Gastrocnemius medialis (tissue), 4 donors: ENCODE results near the gene TTLL1. TPM values are rescaled to one million over a fixed set of nuclear protein-coding genes. Genes with fewer than 3 reads are reported as not detected.

ENCODE experiments used
- ATAC-seq, 2 donors: fragments of 150-250 bp; one replicate each; pipeline ENCODE4 v1.9.1; 2016
- DNase-seq, 2 donors: peaks; one replicate each; pipeline ENCODE4 v3.0.0-alpha.2; 2019
- H3K27ac ChIP-seq, 4 donors: fragments of 200-600 bp; sonication (generic); 1 replicate in 1 of 4; 2 replicates in 3 of 4; pipeline ENCODE4 v1.5.1; 2016 to 2018; ENCODE audit warnings: mild to moderate bottlenecking in 2 of 4, moderate library complexity in 1 of 4
- H3K27me3 ChIP-seq, 3 donors: fragments of 200-600 bp; sonication (generic) in 2 of 3; 1 replicate in 1 of 3; 2 replicates in 2 of 3; pipeline versions ENCODE4 v1.5.1 to v1.6.0; 2016 to 2019; ENCODE audit warnings: mild to moderate bottlenecking in 1 of 3, moderate library complexity in 1 of 3
- H3K36me3 ChIP-seq, 2 donors: fragments of 200-600 bp; sonication (generic) in 1 of 2; one replicate each; pipeline ENCODE4 v1.5.1; 2017 to 2018
- H3K4me1 ChIP-seq, 2 donors: fragments of 200-600 bp; sonication (generic) in 1 of 2; one replicate each; pipeline ENCODE4 v1.5.1; 2016 to 2017; ENCODE audit warnings: mild to moderate bottlenecking in 2 of 2
- H3K4me3 ChIP-seq, 4 donors: fragments of 200-600 bp; sonication (generic) in 3 of 4; 1 replicate in 1 of 4; 2 replicates in 3 of 4; pipeline ENCODE4 v1.5.1; 2016 to 2019; ENCODE audit warnings: mild to moderate bottlenecking in 2 of 4
- H3K9me3 ChIP-seq, 3 donors: fragments of 200-600 bp; sonication (generic) in 2 of 3; 1 replicate in 1 of 3; 2 replicates in 2 of 3; pipeline ENCODE4 v1.5.1; 2016 to 2019
- POLR2A ChIP-seq, 2 donors: fragments of 450-650 bp; IDR thresholded peaks; one replicate each; pipeline ENCODE4 v1.6.1; 2017; ENCODE audit warnings: antibody characterized with exemption in 2 of 2, mild to moderate bottlenecking in 2 of 2, moderate library complexity in 2 of 2
- in situ Hi-C, 4 donors: fragments of 200-750 bp; cut with MboI; loops; one replicate each; pipeline versions ENCODE4 v1.15.0 to v1.8.0; 2017; ENCODE audit warnings: low sequenced_read_pairs in 4 of 4
- intact Hi-C: fragments of 100-400 bp; cut with DNase I; formaldehyde crosslinking; loops from one replicate; pipeline ENCODE4 v1.15.1; 2023; ENCODE audit warnings: low total_unique reads
- total RNA-seq, 4 donors: library from RNA; depleted of rRNA; stranded (reverse); fragments of >200 nt; gene quantifications; one replicate each; pipeline versions ENCODE4 v1.1.0 to v1.2.3, GENCODE V29; 2016
- TF ChIP-seq, protein P1 (sequence below), 5 experiments: fragments of 450-650 bp in 3 of 5; fragments of 200-600 bp in 2 of 5; sonication (generic) in 2 of 5; IDR thresholded peaks in 4 of 5; conservative IDR thresholded peaks in 1 of 5; 1 replicate in 4 of 5; 2 replicates in 1 of 5; pipeline ENCODE4 v1.5.1; 2016 to 2019; ENCODE audit warnings: antibody characterized with exemption in 5 of 5, mild to moderate bottlenecking in 3 of 5, moderate library complexity in 3 of 5

TTLL1 gene
- total RNA-seq, 4 donors from 2014 or later = 1.3 to 2.0 (median 1.8) TPM

DNA sequence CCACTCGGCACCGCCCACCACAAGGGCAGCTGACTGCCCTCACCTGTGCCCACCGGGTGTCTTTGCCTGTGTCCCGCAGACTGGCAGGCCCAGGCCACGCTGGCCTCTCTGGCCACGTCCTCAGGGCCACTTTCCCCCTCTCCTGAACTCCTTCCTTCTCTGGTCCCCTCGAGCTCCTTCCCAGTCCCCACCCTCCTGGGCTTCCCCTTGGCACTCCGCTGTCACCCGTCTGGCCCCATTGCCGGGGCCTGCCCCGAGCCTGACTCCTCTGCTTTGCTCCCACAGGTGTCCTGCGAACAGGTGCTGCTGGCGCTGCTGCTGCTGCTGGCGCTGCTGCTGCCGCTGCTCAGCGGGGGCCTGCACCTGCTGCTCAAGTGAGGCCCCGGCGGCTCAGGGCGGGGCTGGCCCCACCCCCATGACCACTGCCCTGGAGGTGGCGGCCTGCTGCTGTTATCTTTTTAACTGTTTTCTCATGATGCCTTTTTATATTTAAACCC, 39.8 kb upstream of the TTLL1 start:
- H3K4me3 ChIP-seq = no peak overlapping the region
- ATAC-seq (no peak), DNase-seq (no peak)
- no peaks in the 10 kb centered on the region for H3K9me3 ChIP-seq
- peaks cover 0 to 10% of the 10 kb centered on the region in 2 donors for H3K36me3 ChIP-seq
- TF ChIP-seq, protein P1, sequence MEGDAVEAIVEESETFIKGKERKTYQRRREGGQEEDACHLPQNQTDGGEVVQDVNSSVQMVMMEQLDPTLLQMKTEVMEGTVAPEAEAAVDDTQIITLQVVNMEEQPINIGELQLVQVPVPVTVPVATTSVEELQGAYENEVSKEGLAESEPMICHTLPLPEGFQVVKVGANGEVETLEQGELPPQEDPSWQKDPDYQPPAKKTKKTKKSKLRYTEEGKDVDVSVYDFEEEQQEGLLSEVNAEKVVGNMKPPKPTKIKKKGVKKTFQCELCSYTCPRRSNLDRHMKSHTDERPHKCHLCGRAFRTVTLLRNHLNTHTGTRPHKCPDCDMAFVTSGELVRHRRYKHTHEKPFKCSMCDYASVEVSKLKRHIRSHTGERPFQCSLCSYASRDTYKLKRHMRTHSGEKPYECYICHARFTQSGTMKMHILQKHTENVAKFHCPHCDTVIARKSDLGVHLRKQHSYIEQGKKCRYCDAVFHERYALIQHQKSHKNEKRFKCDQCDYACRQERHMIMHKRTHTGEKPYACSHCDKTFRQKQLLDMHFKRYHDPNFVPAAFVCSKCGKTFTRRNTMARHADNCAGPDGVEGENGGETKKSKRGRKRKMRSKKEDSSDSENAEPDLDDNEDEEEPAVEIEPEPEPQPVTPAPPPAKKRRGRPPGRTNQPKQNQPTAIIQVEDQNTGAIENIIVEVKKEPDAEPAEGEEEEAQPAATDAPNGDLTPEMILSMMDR (IDR thresholded peaks at IDR 0.05 in 4 of 5, conservative IDR thresholded peaks at IDR 0.05 in 1 of 5) = no peak
- TF ChIP-seq POLR2A (IDR thresholded peaks at IDR 0.05) = no peak
- intact Hi-C loops (no loop called here), in situ Hi-C loops (no loop called here)
- no peaks in the 10 kb centered on the region for H3K27me3 ChIP-seq
- H3K4me1 ChIP-seq = no peaks in the 10 kb centered on the region
- no peak overlapping the region for H3K27ac ChIP-seq

DNA sequence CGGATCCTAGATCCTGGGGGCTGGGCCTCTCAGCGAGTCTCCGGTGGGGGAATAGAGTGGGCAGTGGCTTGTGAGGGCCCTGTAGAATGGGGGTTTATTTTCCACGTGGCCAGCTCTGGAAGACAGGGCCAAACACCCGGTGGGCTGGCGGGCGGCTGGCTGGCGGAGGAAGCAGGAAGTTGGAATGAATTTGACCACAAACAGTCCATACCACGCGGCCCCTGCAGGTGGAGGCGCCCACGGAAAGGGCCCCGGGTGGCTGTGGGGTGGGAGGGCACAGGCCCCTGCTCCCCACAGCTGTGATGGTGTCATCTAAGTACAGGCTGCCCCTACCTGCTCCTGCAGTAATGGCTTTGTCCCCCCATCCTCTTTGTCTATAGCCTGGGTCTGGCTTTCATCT, 38.9 kb upstream of the TTLL1 start:
- intact Hi-C loops (no loop called here), in situ Hi-C loops (no loop called here)
- H3K9me3 ChIP-seq = no peaks in the 10 kb centered on the region
- no peak overlapping the region for H3K4me3 ChIP-seq
- no peaks in the 10 kb centered on the region for H3K4me1 ChIP-seq
- H3K27ac ChIP-seq = no peak overlapping the region
- DNase-seq = no peak
- TF ChIP-seq POLR2A (IDR thresholded peaks at IDR 0.05) = no peak
- TF ChIP-seq, protein P1 (IDR thresholded peaks at IDR 0.05 in 4 of 5, conservative IDR thresholded peaks at IDR 0.05 in 1 of 5) = no peak
- ATAC-seq = no peak
- no peaks in the 10 kb centered on the region for H3K27me3 ChIP-seq
- H3K36me3 ChIP-seq = peaks cover 0 to 10% of the 10 kb centered on the region in 2 donors

DNA sequence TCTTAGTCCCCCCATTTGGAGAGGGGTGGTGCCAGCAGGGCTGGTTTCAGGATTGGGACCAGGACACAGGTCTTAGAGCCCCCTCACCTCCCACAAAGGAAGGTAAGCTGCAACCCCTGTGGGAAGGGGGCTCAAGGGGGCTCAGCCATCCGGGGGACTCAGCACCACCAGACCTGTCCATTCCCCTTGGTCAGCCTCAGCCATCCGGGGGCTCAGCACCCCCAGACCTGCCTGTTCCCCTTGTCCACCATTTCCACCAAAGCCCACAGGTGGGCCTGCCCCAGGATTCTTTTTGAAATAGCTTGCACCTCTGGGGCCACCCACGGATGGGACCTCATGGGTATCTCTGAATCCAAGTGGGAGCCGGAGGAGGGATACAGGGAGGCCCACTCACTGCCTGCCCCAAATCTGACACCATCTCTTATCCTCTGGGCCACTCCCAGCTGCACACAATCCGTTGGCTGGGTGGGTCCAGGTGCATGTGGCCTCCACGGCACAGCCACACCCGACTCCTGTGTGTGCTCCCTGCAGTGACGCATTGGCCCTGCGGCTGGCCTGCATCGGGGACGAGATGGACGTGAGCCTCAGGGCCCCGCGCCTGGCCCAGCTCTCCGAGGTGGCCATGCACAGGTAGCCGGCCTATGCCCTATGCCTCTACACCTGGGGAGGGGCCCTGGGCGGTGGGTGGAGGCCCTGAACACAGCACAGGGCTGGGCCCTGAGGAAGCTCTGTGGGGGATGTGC, 38.1 kb upstream of the TTLL1 start:
- Histone ChIP-seq H3K4me1 (no peaks in the 10 kb centered on the region), H3K4me3 (no peak overlapping the region), H3K27ac (no peak overlapping the region), H3K9me3 (no peaks in the 10 kb centered on the region), H3K27me3 (no peaks in the 10 kb centered on the region), H3K36me3 (peaks cover 0 to 2% of the 10 kb centered on the region in 2 donors)
- TF ChIP-seq, protein P1 (IDR thresholded peaks at IDR 0.05 in 4 of 5, conservative IDR thresholded peaks at IDR 0.05 in 1 of 5) = no peak
- TF ChIP-seq POLR2A (IDR thresholded peaks at IDR 0.05) = no peak
- DNase-seq (no peak), ATAC-seq (no peak)
- intact Hi-C loops = no loop called here
- in situ Hi-C loops = no loop called here

DNA sequence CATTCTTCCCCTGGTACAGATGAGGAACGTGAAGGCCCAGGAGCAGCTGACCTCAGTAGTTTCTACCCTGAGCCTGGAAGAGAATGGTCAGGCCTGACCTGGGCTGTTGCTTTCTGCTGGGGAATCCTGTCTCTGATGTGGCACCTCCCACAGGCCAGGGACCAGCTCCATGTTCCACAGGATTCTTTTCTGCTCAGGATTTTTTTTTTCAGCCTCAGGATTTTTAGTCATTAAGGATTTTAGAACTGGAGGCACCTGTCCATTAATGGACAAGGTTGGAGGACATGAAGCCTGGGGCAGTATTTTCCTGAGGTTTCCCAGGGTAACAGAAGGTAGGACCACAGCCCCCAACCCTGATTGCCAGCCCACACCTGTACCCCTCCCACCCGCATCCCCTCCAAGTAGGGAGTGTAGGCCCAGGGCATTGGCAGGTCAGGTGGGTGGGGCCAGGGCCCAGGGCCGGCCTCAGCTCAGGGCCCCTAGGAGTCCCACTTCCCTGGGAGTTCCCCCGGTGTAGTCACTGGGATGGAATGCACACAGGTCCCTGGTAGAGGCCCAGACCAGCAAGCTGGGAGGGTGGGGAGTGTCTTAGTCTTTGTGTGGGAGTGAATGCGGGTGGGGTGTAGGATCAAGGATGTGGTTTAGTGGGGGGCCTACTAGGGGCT, 37.4 kb upstream of the TTLL1 start:
- TF ChIP-seq, protein P1 (IDR thresholded peaks at IDR 0.05 in 4 of 5, conservative IDR thresholded peaks at IDR 0.05 in 1 of 5) = no peak
- no peak for TF ChIP-seq POLR2A (IDR thresholded peaks at IDR 0.05)
- Histone ChIP-seq H3K9me3 (no peaks in the 10 kb centered on the region), H3K4me3 (no peak overlapping the region), H3K27me3 (no peaks in the 10 kb centered on the region), H3K27ac (no peak overlapping the region), H3K36me3 (no peaks in the 10 kb centered on the region), H3K4me1 (no peaks in the 10 kb centered on the region)
- intact Hi-C loops = no loop called here
- in situ Hi-C loops = no loop called here
- DNase-seq (no peak), ATAC-seq (no peak)
